ENCODE measurements around the gene USP36.

Gene USP36

GRCh38 chr17:78774453-78774852 lies 66.2 kb downstream of the USP36 start:
- TF ChIP-seq CTCF (IDR thresholded peaks at IDR 0.05) (no peak), ZFX (IDR thresholded peaks at IDR 0.05; ENCODE audit: borderline replicate concordance) (no peak)
- no peak overlapping the region for H3K27ac ChIP-seq

- H3K27ac ChIP-seq: no peak overlapping the region
- TF ChIP-seq CTCF (IDR thresholded peaks at IDR 0.05): no peak
- TF ChIP-seq ZFX (IDR thresholded peaks at IDR 0.05; ENCODE audit: borderline replicate concordance): no peak
Measured at GRCh38 chr17:78771758-78772382, 68.7 kb downstream of the USP36 start.

- no peak overlapping the region for H3K27ac ChIP-seq
- TF ChIP-seq CTCF (IDR thresholded peaks at IDR 0.05) (no peak), ZFX (IDR thresholded peaks at IDR 0.05; ENCODE audit: borderline replicate concordance) (no peak)
Measured at GRCh38 chr17:78769196-78769773, 71.3 kb downstream of the USP36 start.

- H3K27ac ChIP-seq: no peak overlapping the region
- TF ChIP-seq CTCF (IDR thresholded peaks at IDR 0.05) (no peak), ZFX (IDR thresholded peaks at IDR 0.05; ENCODE audit: borderline replicate concordance) (no peak)
Measured at GRCh38 chr17:78767806-78768205, 72.8 kb downstream of the USP36 start.

GRCh38 chr17:78766743-78767294 lies 73.8 kb downstream of the USP36 start:
- no peak overlapping the region for H3K27ac ChIP-seq
- TF ChIP-seq CTCF (IDR thresholded peaks at IDR 0.05) (no peak), ZFX (IDR thresholded peaks at IDR 0.05; ENCODE audit: borderline replicate concordance) (no peak)

- no peak for TF ChIP-seq CTCF (IDR thresholded peaks at IDR 0.05)
- no peak for TF ChIP-seq ZFX (IDR thresholded peaks at IDR 0.05; ENCODE audit: borderline replicate concordance)
- H3K27ac ChIP-seq: no peak overlapping the region
Measured at GRCh38 chr17:78766225-78766624, 74.4 kb downstream of the USP36 start.

GRCh38 chr17:78765821-78766220 lies 74.8 kb downstream of the USP36 start:
- TF ChIP-seq CTCF (IDR thresholded peaks at IDR 0.05) (no peak), ZFX (IDR thresholded peaks at IDR 0.05; ENCODE audit: borderline replicate concordance) (no peak)
- no peak overlapping the region for H3K27ac ChIP-seq

Data from 22Rv1 (cell line).